Subcutaneous abdominal adipose tissue (tissue), 5 donors: Measurements from ENCODE around the gene LYPD1.

Experiments used
- H3K27ac ChIP-seq: one replicate; pipeline ENCODE4 v1.7.0; 2013; ENCODE audit warnings: low read depth, mild to moderate bottlenecking, inconsistent platforms, low read length, moderate library complexity
- H3K27me3 ChIP-seq, 5 donors: one replicate each; pipeline ENCODE4 v1.7.0; 2013; ENCODE audit warnings: low read length in 5 of 5, inconsistent platforms in 1 of 5; ENCODE audit not compliant: control insufficient read depth in 5 of 5, insufficient read depth in 4 of 5
- H3K36me3 ChIP-seq, 5 donors: one replicate each; pipeline ENCODE4 v1.7.0; 2013; ENCODE audit warnings: low read length in 5 of 5; ENCODE audit not compliant: control insufficient read depth in 5 of 5, insufficient read depth in 5 of 5
- H3K4me1 ChIP-seq, 5 donors: one replicate each; pipeline ENCODE4 v1.7.0; 2013; ENCODE audit warnings: low read length in 5 of 5, mild to moderate bottlenecking in 3 of 5, moderate library complexity in 1 of 5; ENCODE audit not compliant: control insufficient read depth in 5 of 5, insufficient read depth in 5 of 5
- H3K4me3 ChIP-seq, 5 donors: one replicate each; pipeline ENCODE4 v1.7.0; 2013; ENCODE audit warnings: low read length in 5 of 5, low read depth in 1 of 5
- H3K9ac ChIP-seq, 5 donors: one replicate each; pipeline ENCODE4 v1.7.0; 2013; ENCODE audit warnings: low read length in 5 of 5, mild to moderate bottlenecking in 4 of 5, moderate library complexity in 3 of 5
- H3K9me3 ChIP-seq, 5 donors: one replicate each; pipeline ENCODE4 v1.7.0; 2013; ENCODE audit warnings: low read length in 5 of 5; ENCODE audit not compliant: control insufficient read depth in 5 of 5
- donor health status: healthy.
- donor health status: healthy.
- donor health status: healthy.
- donor health status: healthy.
- donor health status: healthy.

Gene LYPD1

GRCh38 chr2:132638313-132639040, 31.5 kb downstream of the LYPD1 start:
- no peaks in the 10 kb centered on the region for H3K36me3 ChIP-seq
- H3K27ac ChIP-seq: no peak overlapping the region
- H3K4me1 ChIP-seq: no peaks in the 10 kb centered on the region
- no peaks in the 10 kb centered on the region for H3K9me3 ChIP-seq
- no peak overlapping the region for H3K4me3 ChIP-seq
- no peak overlapping the region for H3K9ac ChIP-seq
- H3K27me3 ChIP-seq: no peaks in the 10 kb centered on the region

GRCh38 chr2:132636346-132636745, 33.7 kb downstream of the LYPD1 start:
- Histone ChIP-seq H3K9me3 (no peaks in the 10 kb centered on the region), H3K27ac (no peak overlapping the region), H3K4me1 (no peaks in the 10 kb centered on the region), H3K36me3 (no peaks in the 10 kb centered on the region), H3K9ac (no peak overlapping the region), H3K27me3 (no peaks in the 10 kb centered on the region), H3K4me3 (no peak overlapping the region)

- no peaks in the 10 kb centered on the region for H3K9me3 ChIP-seq
- H3K27ac ChIP-seq: no peak overlapping the region
- H3K4me3 ChIP-seq: no peak overlapping the region
- no peak overlapping the region for H3K9ac ChIP-seq
- no peaks in the 10 kb centered on the region for H3K4me1 ChIP-seq
- H3K36me3 ChIP-seq: no peaks in the 10 kb centered on the region
- no peaks in the 10 kb centered on the region for H3K27me3 ChIP-seq
Observed at GRCh38 chr2:132633635-132634034, 36.4 kb downstream of the LYPD1 start.

GRCh38 chr2:132632000-132632649, 37.9 kb downstream of the LYPD1 start:
- H3K4me3 ChIP-seq: no peak overlapping the region
- H3K9ac ChIP-seq: no peak overlapping the region
- H3K4me1 ChIP-seq: no peaks in the 10 kb centered on the region
- no peaks in the 10 kb centered on the region for H3K27me3 ChIP-seq
- no peaks in the 10 kb centered on the region for H3K36me3 ChIP-seq
- no peak overlapping the region for H3K27ac ChIP-seq
- no peaks in the 10 kb centered on the region for H3K9me3 ChIP-seq

- Histone ChIP-seq H3K4me3 (no peak overlapping the region), H3K9ac (no peak overlapping the region), H3K4me1 (no peaks in the 10 kb centered on the region), H3K9me3 (no peaks in the 10 kb centered on the region), H3K36me3 (no peaks in the 10 kb centered on the region), H3K27ac (no peak overlapping the region), H3K27me3 (no peaks in the 10 kb centered on the region)
Observed at GRCh38 chr2:132627536-132627935, 42.5 kb downstream of the LYPD1 start.

- peaks cover 0 to 2% (median 0%) of the 10 kb centered on the region in 5 donors for H3K27me3 ChIP-seq
- H3K4me1 ChIP-seq: no peaks in the 10 kb centered on the region
- no peak overlapping the region for H3K27ac ChIP-seq
- H3K9ac ChIP-seq: no peak overlapping the region
- no peaks in the 10 kb centered on the region for H3K9me3 ChIP-seq
- H3K36me3 ChIP-seq: no peaks in the 10 kb centered on the region
- H3K4me3 ChIP-seq: no peak overlapping the region
Observed at GRCh38 chr2:132623096-132623839, 46.7 kb downstream of the LYPD1 start.

- Histone ChIP-seq H3K27ac (no peak overlapping the region), H3K9me3 (no peaks in the 10 kb centered on the region), H3K36me3 (no peaks in the 10 kb centered on the region), H3K9ac (no peak overlapping the region), H3K27me3 (peaks cover 0 to 2% (median 0%) of the 10 kb centered on the region in 5 donors), H3K4me1 (no peaks in the 10 kb centered on the region), H3K4me3 (no peak overlapping the region)
Observed at GRCh38 chr2:132621131-132621875, 48.7 kb downstream of the LYPD1 start.

GRCh38 chr2:132620115-132620514, 49.9 kb downstream of the LYPD1 start:
- no peaks in the 10 kb centered on the region for H3K4me1 ChIP-seq
- no peaks in the 10 kb centered on the region for H3K9me3 ChIP-seq

GRCh38 chr2:132618734-132619133, 51.3 kb downstream of the LYPD1 start:
- Histone ChIP-seq H3K4me3 (no peak overlapping the region), H3K9me3 (no peaks in the 10 kb centered on the region), H3K36me3 (no peaks in the 10 kb centered on the region), H3K27me3 (peaks cover 0 to 2% (median 0%) of the 10 kb centered on the region in 5 donors), H3K27ac (no peak overlapping the region), H3K4me1 (no peaks in the 10 kb centered on the region), H3K9ac (no peak overlapping the region)

More at GRCh38 chr2:132620115-132620514, 49.9 kb downstream of the LYPD1 start:
- H3K4me3 ChIP-seq: no peak overlapping the region
- no peak overlapping the region for H3K9ac ChIP-seq
- no peak overlapping the region for H3K27ac ChIP-seq
- H3K27me3 ChIP-seq: peaks cover 0 to 2% (median 0%) of the 10 kb centered on the region in 5 donors
- no peaks in the 10 kb centered on the region for H3K36me3 ChIP-seq
